Measurements from ENCODE around the gene EPB41. TPM values are rescaled to one million over a fixed set of nuclear protein-coding genes. Genes with fewer than 3 reads are reported as not detected.

Gene EPB41
- total and polyA plus RNA-seq, 2 experiments from 2014 or later: 26.8 to 112 TPM

DNA sequence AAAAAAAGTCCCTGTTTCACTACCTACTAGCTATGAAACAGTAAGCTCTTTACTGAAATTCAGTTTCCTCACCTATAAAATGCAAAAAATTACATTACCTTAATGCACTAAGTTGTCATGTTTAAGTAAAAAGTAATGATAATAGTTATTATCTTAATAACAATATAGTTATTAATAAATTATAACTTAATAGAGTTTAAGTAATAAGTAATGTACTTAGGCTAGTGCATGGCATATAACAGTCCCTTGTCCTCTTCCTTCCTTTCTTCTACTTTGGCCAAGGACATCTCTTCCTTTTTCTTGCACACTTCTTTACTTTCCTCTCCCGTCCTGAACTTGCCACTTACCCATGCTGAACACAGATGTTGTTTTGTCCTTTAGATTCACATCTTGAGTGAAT lies 200.3 kb downstream of the EPB41 start:
- Histone ChIP-seq H3K79me2 (replicated peaks; ENCODE audit: insufficient read depth) (no peaks in the 10 kb centered on the region), H3K27ac (ENCODE audit: low read depth) (no peak overlapping the region), H3F3A (replicated peaks; ENCODE audit: low read depth) (peaks cover 9% of the 10 kb centered on the region; the same call in 1 of the 2 replicates), H3K9me2 (ENCODE audit: insufficient read depth) (no peaks in the 10 kb centered on the region), H3K4me1 (ENCODE audit: insufficient read depth) (peaks cover 11% of the 10 kb centered on the region; the same call in 1 of the 2 replicates), H3K4me3 (no peak overlapping the region), H3K36me3 (ENCODE audit: insufficient read depth) (0 out of 2 replicates have a peak, but pooled peaks cover 6% of the 10 kb centered on the region), H3K27me3 (ENCODE audit: insufficient read depth) (no peaks in the 10 kb centered on the region), H4K20me1 (replicated peaks; ENCODE audit: insufficient read depth) (no peaks in the 10 kb centered on the region), H2AFZ (no peak overlapping the region), H3K4me2 (no peak overlapping the region)
- TF ChIP-seq REST (IDR thresholded peaks at IDR 0.05; ENCODE audit: unreplicated experiment) (no peak), STAT1 (IDR thresholded peaks at IDR 0.05; ENCODE audit: unreplicated experiment) (no peak), EZH2 (IDR thresholded peaks at IDR 0.05; ENCODE audit: low read depth, unreplicated experiment) (no peak), JUNB (IDR thresholded peaks at IDR 0.05; ENCODE audit: unreplicated experiment) (no peak), NANOG (IDR thresholded peaks at IDR 0.05; ENCODE audit: borderline replicate concordance) (no peak), POLR2AphosphoS5 (IDR thresholded peaks at IDR 0.05; ENCODE audit: low read depth) (no peak), CREB1 (CRISPR knock-in tag; IDR thresholded peaks at IDR 0.05; ENCODE audit: low read depth) (no peak), ZNF331 (CRISPR knock-in tag; IDR thresholded peaks at IDR 0.05; ENCODE audit: low read depth) (no peak), EZH2phosphoT487 (IDR thresholded peaks at IDR 0.05; ENCODE audit: unreplicated experiment) (no peak)
- TF ChIP-seq, protein P1, sequence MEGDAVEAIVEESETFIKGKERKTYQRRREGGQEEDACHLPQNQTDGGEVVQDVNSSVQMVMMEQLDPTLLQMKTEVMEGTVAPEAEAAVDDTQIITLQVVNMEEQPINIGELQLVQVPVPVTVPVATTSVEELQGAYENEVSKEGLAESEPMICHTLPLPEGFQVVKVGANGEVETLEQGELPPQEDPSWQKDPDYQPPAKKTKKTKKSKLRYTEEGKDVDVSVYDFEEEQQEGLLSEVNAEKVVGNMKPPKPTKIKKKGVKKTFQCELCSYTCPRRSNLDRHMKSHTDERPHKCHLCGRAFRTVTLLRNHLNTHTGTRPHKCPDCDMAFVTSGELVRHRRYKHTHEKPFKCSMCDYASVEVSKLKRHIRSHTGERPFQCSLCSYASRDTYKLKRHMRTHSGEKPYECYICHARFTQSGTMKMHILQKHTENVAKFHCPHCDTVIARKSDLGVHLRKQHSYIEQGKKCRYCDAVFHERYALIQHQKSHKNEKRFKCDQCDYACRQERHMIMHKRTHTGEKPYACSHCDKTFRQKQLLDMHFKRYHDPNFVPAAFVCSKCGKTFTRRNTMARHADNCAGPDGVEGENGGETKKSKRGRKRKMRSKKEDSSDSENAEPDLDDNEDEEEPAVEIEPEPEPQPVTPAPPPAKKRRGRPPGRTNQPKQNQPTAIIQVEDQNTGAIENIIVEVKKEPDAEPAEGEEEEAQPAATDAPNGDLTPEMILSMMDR (conservative IDR thresholded peaks at IDR 0.05; ENCODE audit: low read depth in 2 of 2): no peak
- TF ChIP-seq, protein P2, sequence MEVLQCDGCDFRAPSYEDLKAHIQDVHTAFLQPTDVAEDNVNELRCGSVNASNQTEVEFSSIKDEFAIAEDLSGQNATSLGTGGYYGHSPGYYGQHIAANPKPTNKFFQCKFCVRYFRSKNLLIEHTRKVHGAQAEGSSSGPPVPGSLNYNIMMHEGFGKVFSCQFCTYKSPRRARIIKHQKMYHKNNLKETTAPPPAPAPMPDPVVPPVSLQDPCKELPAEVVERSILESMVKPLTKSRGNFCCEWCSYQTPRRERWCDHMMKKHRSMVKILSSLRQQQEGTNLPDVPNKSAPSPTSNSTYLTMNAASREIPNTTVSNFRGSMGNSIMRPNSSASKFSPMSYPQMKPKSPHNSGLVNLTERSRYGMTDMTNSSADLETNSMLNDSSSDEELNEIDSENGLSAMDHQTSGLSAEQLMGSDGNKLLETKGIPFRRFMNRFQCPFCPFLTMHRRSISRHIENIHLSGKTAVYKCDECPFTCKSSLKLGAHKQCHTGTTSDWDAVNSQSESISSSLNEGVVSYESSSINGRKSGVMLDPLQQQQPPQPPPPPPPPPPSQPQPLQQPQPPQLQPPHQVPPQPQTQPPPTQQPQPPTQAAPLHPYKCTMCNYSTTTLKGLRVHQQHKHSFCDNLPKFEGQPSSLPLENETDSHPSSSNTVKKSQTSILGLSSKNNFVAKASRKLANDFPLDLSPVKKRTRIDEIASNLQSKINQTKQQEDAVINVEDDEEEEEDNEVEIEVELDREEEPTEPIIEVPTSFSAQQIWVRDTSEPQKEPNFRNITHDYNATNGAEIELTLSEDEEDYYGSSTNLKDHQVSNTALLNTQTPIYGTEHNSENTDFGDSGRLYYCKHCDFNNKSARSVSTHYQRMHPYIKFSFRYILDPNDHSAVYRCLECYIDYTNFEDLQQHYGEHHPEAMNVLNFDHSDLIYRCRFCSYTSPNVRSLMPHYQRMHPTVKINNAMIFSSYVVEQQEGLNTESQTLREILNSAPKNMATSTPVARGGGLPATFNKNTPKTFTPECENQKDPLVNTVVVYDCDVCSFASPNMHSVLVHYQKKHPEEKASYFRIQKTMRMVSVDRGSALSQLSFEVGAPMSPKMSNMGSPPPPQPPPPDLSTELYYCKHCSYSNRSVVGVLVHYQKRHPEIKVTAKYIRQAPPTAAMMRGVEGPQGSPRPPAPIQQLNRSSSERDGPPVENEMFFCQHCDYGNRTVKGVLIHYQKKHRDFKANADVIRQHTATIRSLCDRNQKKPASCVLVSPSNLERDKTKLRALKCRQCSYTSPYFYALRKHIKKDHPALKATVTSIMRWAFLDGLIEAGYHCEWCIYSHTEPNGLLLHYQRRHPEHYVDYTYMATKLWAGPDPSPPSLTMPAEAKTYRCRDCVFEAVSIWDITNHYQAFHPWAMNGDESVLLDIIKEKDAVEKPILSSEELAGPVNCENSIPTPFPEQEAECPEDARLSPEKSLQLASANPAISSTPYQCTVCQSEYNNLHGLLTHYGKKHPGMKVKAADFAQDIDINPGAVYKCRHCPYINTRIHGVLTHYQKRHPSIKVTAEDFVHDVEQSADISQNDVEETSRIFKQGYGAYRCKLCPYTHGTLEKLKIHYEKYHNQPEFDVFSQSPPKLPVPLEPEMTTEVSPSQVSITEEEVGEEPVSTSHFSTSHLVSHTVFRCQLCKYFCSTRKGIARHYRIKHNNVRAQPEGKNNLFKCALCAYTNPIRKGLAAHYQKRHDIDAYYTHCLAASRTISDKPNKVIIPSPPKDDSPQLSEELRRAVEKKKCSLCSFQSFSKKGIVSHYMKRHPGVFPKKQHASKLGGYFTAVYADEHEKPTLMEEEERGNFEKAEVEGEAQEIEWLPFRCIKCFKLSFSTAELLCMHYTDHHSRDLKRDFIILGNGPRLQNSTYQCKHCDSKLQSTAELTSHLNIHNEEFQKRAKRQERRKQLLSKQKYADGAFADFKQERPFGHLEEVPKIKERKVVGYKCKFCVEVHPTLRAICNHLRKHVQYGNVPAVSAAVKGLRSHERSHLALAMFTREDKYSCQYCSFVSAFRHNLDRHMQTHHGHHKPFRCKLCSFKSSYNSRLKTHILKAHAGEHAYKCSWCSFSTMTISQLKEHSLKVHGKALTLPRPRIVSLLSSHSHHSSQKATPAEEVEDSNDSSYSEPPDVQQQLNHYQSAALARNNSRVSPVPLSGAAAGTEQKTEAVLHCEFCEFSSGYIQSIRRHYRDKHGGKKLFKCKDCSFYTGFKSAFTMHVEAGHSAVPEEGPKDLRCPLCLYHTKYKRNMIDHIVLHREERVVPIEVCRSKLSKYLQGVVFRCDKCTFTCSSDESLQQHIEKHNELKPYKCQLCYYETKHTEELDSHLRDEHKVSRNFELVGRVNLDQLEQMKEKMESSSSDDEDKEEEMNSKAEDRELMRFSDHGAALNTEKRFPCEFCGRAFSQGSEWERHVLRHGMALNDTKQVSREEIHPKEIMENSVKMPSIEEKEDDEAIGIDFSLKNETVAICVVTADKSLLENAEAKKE (CRISPR knock-in tag; IDR thresholded peaks at IDR 0.05): no peak
- TF ChIP-seq, protein P3, sequence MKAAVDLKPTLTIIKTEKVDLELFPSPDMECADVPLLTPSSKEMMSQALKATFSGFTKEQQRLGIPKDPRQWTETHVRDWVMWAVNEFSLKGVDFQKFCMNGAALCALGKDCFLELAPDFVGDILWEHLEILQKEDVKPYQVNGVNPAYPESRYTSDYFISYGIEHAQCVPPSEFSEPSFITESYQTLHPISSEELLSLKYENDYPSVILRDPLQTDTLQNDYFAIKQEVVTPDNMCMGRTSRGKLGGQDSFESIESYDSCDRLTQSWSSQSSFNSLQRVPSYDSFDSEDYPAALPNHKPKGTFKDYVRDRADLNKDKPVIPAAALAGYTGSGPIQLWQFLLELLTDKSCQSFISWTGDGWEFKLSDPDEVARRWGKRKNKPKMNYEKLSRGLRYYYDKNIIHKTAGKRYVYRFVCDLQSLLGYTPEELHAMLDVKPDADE (IDR thresholded peaks at IDR 0.05): no peak
- Mint-ChIP-seq H3K27ac (no peak overlapping the region), H3K36me3 (ENCODE audit: low read depth) (peaks cover 32% of the 10 kb centered on the region), H3K4me3 (no peak overlapping the region), H3K4me1 (peaks cover 19% of the 10 kb centered on the region), H3K9me3 (no peaks in the 10 kb centered on the region), H3K27me3 (ENCODE audit: insufficient read depth, low read depth, poor library complexity) (peaks cover 7% of the 10 kb centered on the region)
- no peak for ATAC-seq
- no peak for DNase-seq (ENCODE audit: low spot score)
